ENCODE results near the gene PNCK. TPM values are rescaled to one million over a fixed set of nuclear protein-coding genes. Genes with fewer than 3 reads are reported as not detected.

PNCK gene
- total RNA-seq, 1 experiment from 2014 or later: 0.60 TPM

- DNase-seq (ENCODE audit: low spot score): no peak
Measured at GRCh38 chrX:153625271-153626024, 48.2 kb downstream of the PNCK start.

GRCh38 chrX:153624196-153625091, 49.2 kb downstream of the PNCK start:
- Histone ChIP-seq H3K36me3 (ENCODE audit: insufficient read depth, low read length, poor library complexity, severe bottlenecking) (no peaks in the 10 kb centered on the region), H3K4me3 (ENCODE audit: low read depth, low read length, poor library complexity, severe bottlenecking) (no peak overlapping the region), H3K4me1 (ENCODE audit: insufficient read depth, low read length, poor library complexity, severe bottlenecking) (no peaks in the 10 kb centered on the region), H3K27ac (ENCODE audit: low read depth, low read length, poor library complexity, severe bottlenecking) (no peak overlapping the region), H3K27me3 (replicated peaks; ENCODE audit: insufficient read depth, low read depth, low read length, poor library complexity) (no peaks in the 10 kb centered on the region), H3K9me3 (ENCODE audit: low read depth, low read length, poor library complexity, severe bottlenecking) (no peaks in the 10 kb centered on the region)
- intact Hi-C loops (cut with micrococcal nuclease; ENCODE audit: unreplicated experiment): no loop called here
- CTCF ChIA-PET: no interaction called here
- POLR2A ChIA-PET (ENCODE audit: low non-redundant PET): no interaction called here
- TF ChIP-seq CTCF (conservative IDR thresholded peaks at IDR 0.05; ENCODE audit: low read depth, low read length) (no peak), EZH2 (IDR thresholded peaks at IDR 0.05; ENCODE audit: borderline replicate concordance, low read depth, low read length, poor library complexity, severe bottlenecking) (no peak)
- DNase-seq (ENCODE audit: low spot score): no peak
- BruUV-seq (replicated peaks): no TSS peak

More at GRCh38 chrX:153625271-153626024, 48.2 kb downstream of the PNCK start:
- Histone ChIP-seq H3K36me3 (ENCODE audit: insufficient read depth, low read length, poor library complexity, severe bottlenecking) (no peaks in the 10 kb centered on the region), H3K27me3 (replicated peaks; ENCODE audit: insufficient read depth, low read depth, low read length, poor library complexity) (no peaks in the 10 kb centered on the region), H3K4me1 (ENCODE audit: insufficient read depth, low read length, poor library complexity, severe bottlenecking) (no peaks in the 10 kb centered on the region), H3K27ac (ENCODE audit: low read depth, low read length, poor library complexity, severe bottlenecking) (no peak overlapping the region), H3K9me3 (ENCODE audit: low read depth, low read length, poor library complexity, severe bottlenecking) (no peaks in the 10 kb centered on the region), H3K4me3 (ENCODE audit: low read depth, low read length, poor library complexity, severe bottlenecking) (no peak overlapping the region)
- no TSS peak for BruUV-seq (replicated peaks)
- ChIA-PET POLR2A (ENCODE audit: low non-redundant PET) (no interaction called here), CTCF (no interaction called here)
- TF ChIP-seq CTCF (conservative IDR thresholded peaks at IDR 0.05; ENCODE audit: low read depth, low read length) (no peak), EZH2 (IDR thresholded peaks at IDR 0.05; ENCODE audit: borderline replicate concordance, low read depth, low read length, poor library complexity, severe bottlenecking) (no peak)
- intact Hi-C loops (cut with micrococcal nuclease; ENCODE audit: unreplicated experiment): no loop called here

GRCh38 chrX:153623310-153624029, 50.1 kb downstream of the PNCK start:
- Histone ChIP-seq H3K27ac (ENCODE audit: low read depth, low read length, poor library complexity, severe bottlenecking) (no peak overlapping the region), H3K9me3 (ENCODE audit: low read depth, low read length, poor library complexity, severe bottlenecking) (no peaks in the 10 kb centered on the region), H3K4me1 (ENCODE audit: insufficient read depth, low read length, poor library complexity, severe bottlenecking) (no peaks in the 10 kb centered on the region), H3K27me3 (replicated peaks; ENCODE audit: insufficient read depth, low read depth, low read length, poor library complexity) (peaks cover 5% of the 10 kb centered on the region), H3K4me3 (ENCODE audit: low read depth, low read length, poor library complexity, severe bottlenecking) (no peak overlapping the region), H3K36me3 (ENCODE audit: insufficient read depth, low read length, poor library complexity, severe bottlenecking) (no peaks in the 10 kb centered on the region)
- no peak for DNase-seq (ENCODE audit: low spot score)
- TF ChIP-seq CTCF (conservative IDR thresholded peaks at IDR 0.05; ENCODE audit: low read depth, low read length): no peak
- no peak for TF ChIP-seq EZH2 (IDR thresholded peaks at IDR 0.05; ENCODE audit: borderline replicate concordance, low read depth, low read length, poor library complexity, severe bottlenecking)
- CTCF ChIA-PET: no interaction called here
- intact Hi-C loops (cut with micrococcal nuclease; ENCODE audit: unreplicated experiment): no loop called here
- POLR2A ChIA-PET (ENCODE audit: low non-redundant PET): no interaction called here
- no TSS peak for BruUV-seq (replicated peaks)

Data from A673 (cell line).